IMR-90 (cell line): Measurements from ENCODE around the gene SYT17. TPM values are rescaled to one million over a fixed set of nuclear protein-coding genes. Genes with fewer than 3 reads are reported as not detected.

Experiments used
- ATAC-seq: fragments of 200-7000 bp; cut with Tn5 transposase; 2 replicates; pipeline ENCODE4 v1.9.1; 2020; ENCODE audit warnings: low read depth, mild to moderate bottlenecking, moderate library complexity
- BruUV-seq: library from RNA; stranded (reverse); fragments of 400-500 nt; replicated peaks from 2 replicates; lab custom pipeline; 2021; lab: Mats Ljungman, UMichigan
- CTCF ChIA-PET: fragments of 300-600 bp; formaldehyde crosslinking; extraction: SDS; loops from one replicate; lab custom pipeline; 2021; ENCODE audit warnings: antibody characterized with exemption; lab: Yijun Ruan, JAX
- POLR2A ChIA-PET: fragments of 300-600 bp; sonication (Branson Sonifier 250); formaldehyde crosslinking; loops from one replicate; lab custom pipeline; 2022; ENCODE audit warnings: antibody characterized with exemption; ENCODE audit not compliant: unreplicated experiment; lab: Charles Lee
- DNase-seq: peaks from one replicate; pipeline ENCODE4 v3.0.0; 2013
- H2AFZ ChIP-seq: replicated peaks from 2 replicates; pipeline ENCODE3; 2013; ENCODE audit warnings: low read length, mild to moderate bottlenecking; ENCODE audit not compliant: poor library complexity
- H2AK5ac ChIP-seq: 2 replicates; pipeline ENCODE4 v1.6.1; 2013; ENCODE audit warnings: low read depth, low read length, inconsistent platforms
- H2AK9ac ChIP-seq: replicated peaks from 2 replicates; pipeline ENCODE3; 2013; ENCODE audit warnings: mild to moderate bottlenecking, low read depth, low read length, moderate library complexity; ENCODE audit not compliant: poor library complexity
- H2BK120ac ChIP-seq: 2 replicates; pipeline ENCODE4 v1.6.1; 2013; ENCODE audit warnings: low read depth, low read length, inconsistent platforms
- H2BK15ac ChIP-seq: 3 replicates; pipeline ENCODE4 v1.6.1; 2013; ENCODE audit warnings: low read depth, low read length, inconsistent platforms
- H2BK20ac ChIP-seq: 2 replicates; pipeline ENCODE4 v1.6.1; 2013; ENCODE audit warnings: low read depth, mild to moderate bottlenecking, inconsistent platforms, low read length, moderate library complexity
- H2BK5ac ChIP-seq: 2 replicates; pipeline ENCODE4 v1.6.1; 2013; ENCODE audit warnings: mild to moderate bottlenecking, low read depth, low read length, inconsistent platforms; ENCODE audit not compliant: poor library complexity, severe bottlenecking
- H3K14ac ChIP-seq: replicated peaks from 2 replicates; pipeline ENCODE4 v1.6.1; 2013; ENCODE audit warnings: low read depth, low read length, inconsistent platforms
- H3K18ac ChIP-seq: 2 replicates; pipeline ENCODE4 v1.6.1; 2013; ENCODE audit warnings: low read depth, low read length, control low read depth
- H3K23ac ChIP-seq: 2 replicates; pipeline ENCODE4 v1.6.1; 2013; ENCODE audit warnings: low read depth, low read length, inconsistent platforms
- H3K27ac ChIP-seq: 2 replicates; pipeline ENCODE4 v1.5.1; 2013; ENCODE audit warnings: mild to moderate bottlenecking, control low read depth, low read length; ENCODE audit not compliant: insufficient read depth
- H3K27me3 ChIP-seq: 2 replicates; pipeline ENCODE4 v1.6.1; 2013; ENCODE audit warnings: low read length; ENCODE audit not compliant: control insufficient read depth, insufficient read depth
- H3K36me3 ChIP-seq: 2 replicates; pipeline ENCODE4 v1.6.1; 2013; ENCODE audit warnings: low read length, mixed read lengths; ENCODE audit not compliant: control insufficient read depth, insufficient read depth
- H3K4ac ChIP-seq: 2 replicates; pipeline ENCODE4 v1.6.1; 2013; ENCODE audit warnings: low read depth, low read length, inconsistent platforms
- H3K4me1 ChIP-seq: 2 replicates; pipeline ENCODE4 v1.6.1; 2013; ENCODE audit warnings: low read length, mixed read lengths; ENCODE audit not compliant: control insufficient read depth, insufficient read depth
- H3K4me2 ChIP-seq: 2 replicates; pipeline ENCODE4 v1.6.1; 2013; ENCODE audit warnings: low read depth, mild to moderate bottlenecking, control low read depth, low read length, moderate library complexity
- H3K4me3 ChIP-seq: 2 replicates; pipeline ENCODE4 v1.5.1; 2013; ENCODE audit warnings: low read depth, mild to moderate bottlenecking, control low read depth, low read length, moderate library complexity; ENCODE audit not compliant: insufficient read depth
- H3K56ac ChIP-seq: 2 replicates; pipeline ENCODE4 v1.6.1; 2013; ENCODE audit warnings: low read length, inconsistent platforms; ENCODE audit not compliant: insufficient read depth; ENCODE audit errors: extremely low read depth
- H3K79me1 ChIP-seq, 2 experiments: 2 replicates each; pipeline ENCODE4 v1.6.1; 2013; ENCODE audit warnings: low read length in 2 of 2, inconsistent platforms in 1 of 2, low read depth in 1 of 2
- H3K9ac ChIP-seq: 2 replicates; pipeline ENCODE4 v1.6.1; 2013; ENCODE audit warnings: low read depth, low read length, control low read depth
- H3K9me1 ChIP-seq: 2 replicates; pipeline ENCODE4 v1.6.1; 2013; ENCODE audit warnings: low read length, inconsistent platforms; ENCODE audit not compliant: insufficient read depth
- H3K9me3 ChIP-seq: 2 replicates; pipeline ENCODE4 v1.6.1; 2013; ENCODE audit warnings: low read length; ENCODE audit not compliant: control insufficient read depth, insufficient read depth
- H4K20me1 ChIP-seq: 2 replicates; pipeline ENCODE4 v1.6.1; 2013; ENCODE audit warnings: low read length, inconsistent platforms; ENCODE audit not compliant: insufficient read depth
- H4K5ac ChIP-seq: 2 replicates; pipeline ENCODE4 v1.6.1; 2013; ENCODE audit warnings: mild to moderate bottlenecking, low read depth, low read length, control low read depth
- H4K8ac ChIP-seq, 2 experiments: 2 replicates each; pipeline ENCODE4 v1.6.1; 2013; ENCODE audit warnings: low read depth in 2 of 2, low read length in 2 of 2, control low read depth in 1 of 2, inconsistent platforms in 1 of 2
- H4K91ac ChIP-seq: 2 replicates; pipeline ENCODE4 v1.6.1; 2013; ENCODE audit warnings: low read depth, low read length, inconsistent platforms; ENCODE audit not compliant: insufficient read depth
- MAZ ChIP-seq: IDR thresholded peaks from 2 replicates; pipeline ENCODE4 v1.6.1; 2012; ENCODE audit warnings: low read depth, mild to moderate bottlenecking, low read length, improper control_type of control experiment, moderate library complexity, borderline replicate concordance
- POLR2A ChIP-seq: IDR thresholded peaks from 2 replicates; pipeline ENCODE4 v1.6.1; 2012; ENCODE audit warnings: mild to moderate bottlenecking, low read depth, low read length
- RFX5 ChIP-seq: IDR thresholded peaks from 2 replicates; pipeline ENCODE4 v1.8.0; 2012; ENCODE audit warnings: low read depth, mild to moderate bottlenecking, low read length, moderate library complexity
- WGBS, 2 experiments: methylation state at CpG; one replicate each; pipeline versions ENCODE4 v1.1.5 to v1.1.7; 2013; ENCODE audit warnings: missing lambda C conversion rate in 2 of 2; ENCODE audit not compliant: insufficient read length in 1 of 2; ENCODE audit errors: extremely low coverage in 2 of 2; 5-methylcytosine and 5-hydroxymethylcytosine counted together
- dilution Hi-C: fragments of 300-500 bp; cut with HindIII; formaldehyde crosslinking; loops from one replicate; pipeline ENCODE4 v1.14.3; 2018; ENCODE audit warnings: low sequenced_read_pairs; ENCODE audit not compliant: unreplicated experiment
- in situ Hi-C: fragments of 300-500 bp; cut with MboI; formaldehyde crosslinking; loops from 3 replicates; pipeline ENCODE4 v1.14.3; 2019; ENCODE audit warnings: low sequenced_read_pairs, inconsistent platforms, mixed read lengths
- intact Hi-C: fragments of 100-400 bp; cut with micrococcal nuclease; formaldehyde crosslinking; loops from 2 replicates; pipeline ENCODE4 v1.10.0; 2022
- polyA plus RNA-seq, 3 experiments: library from polyadenylated mRNA; depleted of rRNA; stranded (reverse); fragments of >200 nt; gene quantifications; 2 replicates each; pipeline ENCODE4 v1.2.3, GENCODE V29; 2012; ENCODE audit warnings: low replicate concordance in 1 of 3
- total RNA-seq: library from RNA; depleted of rRNA; stranded (reverse); fragments of >200 nt; gene quantifications from 2 replicates; pipeline ENCODE4 v1.2.3, GENCODE V29; 2012

The SYT17 gene
- total and polyA plus RNA-seq, 2 of the 4 experiments (the other 2 are of a cell fraction) = not detected

DNA sequence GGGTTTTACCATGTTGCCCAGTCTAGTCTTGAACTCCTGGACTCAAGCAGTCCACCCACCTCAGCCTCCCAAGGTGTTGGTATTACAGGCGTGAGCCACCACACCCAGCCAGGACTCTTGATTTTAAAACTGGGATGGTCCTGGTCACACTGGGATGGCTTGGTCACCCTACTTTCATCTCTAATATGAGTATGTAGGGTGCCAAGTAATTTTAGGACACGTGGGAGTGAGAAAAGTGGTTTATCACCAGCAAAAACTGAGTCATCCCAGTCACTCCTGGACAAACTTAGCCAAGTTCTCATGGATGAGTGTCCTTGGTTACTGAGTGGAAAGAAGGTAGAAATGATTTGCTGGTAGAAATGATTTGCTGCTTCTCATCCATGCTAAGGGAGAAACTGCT is 127.4 kb downstream of the SYT17 start:
- dilution Hi-C loops = no loop called here
- no peak overlapping the region for H4K91ac ChIP-seq
- DNase-seq (no peak), ATAC-seq (no peak)
- no peak overlapping the region for H2BK15ac ChIP-seq
- no peak overlapping the region for H3K18ac ChIP-seq
- no peaks in the 10 kb centered on the region for H3K9me1 ChIP-seq
- no peak overlapping the region for H3K4ac ChIP-seq
- no peak overlapping the region for H3K14ac ChIP-seq
- H4K8ac ChIP-seq = no peak overlapping the region
- no peak overlapping the region for H2AK9ac ChIP-seq
- in situ Hi-C loops = no loop called here
- no peaks in the 10 kb centered on the region for H3K27me3 ChIP-seq
- intact Hi-C loops = no loop called here
- BruUV-seq = no TSS peak
- no peaks in the 10 kb centered on the region for H3K79me1 ChIP-seq
- H3K27ac ChIP-seq = no peak overlapping the region
- H3K23ac ChIP-seq = no peak overlapping the region
- WGBS, 2 experiments = no CpG with 5 or more reads among the region's 2 CpGs
- H3K36me3 ChIP-seq = no peaks in the 10 kb centered on the region
- H2BK120ac ChIP-seq = no peak overlapping the region
- no peak overlapping the region for H4K5ac ChIP-seq
- no peaks in the 10 kb centered on the region for H3K9me3 ChIP-seq
- H4K20me1 ChIP-seq = no peaks in the 10 kb centered on the region
- H2AFZ ChIP-seq = no peak overlapping the region
- H3K56ac ChIP-seq = no peak overlapping the region
- no peak overlapping the region for H2AK5ac ChIP-seq
- ChIA-PET CTCF (no interaction called here), POLR2A (no interaction called here)
- TF ChIP-seq RFX5 (no peak), POLR2A (no peak), MAZ (no peak)
- no peak overlapping the region for H3K4me2 ChIP-seq
- no peak overlapping the region for H3K4me3 ChIP-seq
- H2BK5ac ChIP-seq = no peak overlapping the region
- no peaks in the 10 kb centered on the region for H3K4me1 ChIP-seq
- H2BK20ac ChIP-seq = no peak overlapping the region
- H3K9ac ChIP-seq = no peak overlapping the region
